KMS-11 (cell line): ENCODE measurements around the gene SPATA16.
"Not testable (repeated sequence)": the region's sequence is repeated elsewhere in the genome, so short reads cannot be mapped to it uniquely, and the experiment has no call there.

Source experiments
- H2AFZ ChIP-seq: fragments of 200-600 bp; sonication (generic); 2 replicates; pipeline ENCODE4 v1.6.1; 2016; ENCODE audit warnings: antibody characterized with exemption, mixed run types, low read depth
- H3K27ac ChIP-seq: fragments of 200-600 bp; sonication (generic); 2 replicates; pipeline ENCODE4 v1.6.1; 2016; ENCODE audit warnings: mild to moderate bottlenecking, mixed run types
- H3K27me3 ChIP-seq: fragments of 200-600 bp; sonication (generic); 2 replicates; pipeline ENCODE4 v1.6.1; 2017; ENCODE audit warnings: mild to moderate bottlenecking, low read depth, mixed run types, moderate library complexity; ENCODE audit not compliant: insufficient read depth
- H3K36me3 ChIP-seq: fragments of 200-600 bp; sonication (generic); 2 replicates; pipeline ENCODE4 v1.6.1; 2017; ENCODE audit warnings: mild to moderate bottlenecking, mixed run types; ENCODE audit not compliant: insufficient read depth
- H3K4me1 ChIP-seq: fragments of 200-600 bp; sonication (generic); 2 replicates; pipeline ENCODE4 v1.6.1; 2016; ENCODE audit warnings: mild to moderate bottlenecking, low read depth, mixed run types; ENCODE audit not compliant: poor library complexity, severe bottlenecking
- H3K4me2 ChIP-seq: fragments of 200-600 bp; sonication (generic); 2 replicates; pipeline ENCODE4 v1.7.0; 2016; ENCODE audit warnings: mild to moderate bottlenecking, mixed run types
- H3K4me3 ChIP-seq: fragments of 200-600 bp; sonication (generic); IDR thresholded peaks from 2 replicates; pipeline ENCODE4 v1.6.1; 2017; ENCODE audit warnings: low read depth, low read length, mixed read lengths; ENCODE audit not compliant: insufficient read depth
- H3K79me2 ChIP-seq: fragments of 200-600 bp; sonication (generic); 2 replicates; pipeline ENCODE4 v1.6.1; 2016; ENCODE audit warnings: low read depth, mixed run types; ENCODE audit not compliant: insufficient read depth
- H3K9ac ChIP-seq: fragments of 200-600 bp; sonication (generic); 2 replicates; pipeline ENCODE4 v1.6.1; 2016; ENCODE audit warnings: mild to moderate bottlenecking, mixed run types
- H4K20me1 ChIP-seq: fragments of 200-600 bp; sonication (generic); 2 replicates; pipeline ENCODE4 v1.6.1; 2016; ENCODE audit warnings: mild to moderate bottlenecking, mixed run types; ENCODE audit not compliant: insufficient read depth
- TF ChIP-seq, protein P1 (sequence below): fragments of 200-600 bp; sonication (generic); conservative IDR thresholded peaks from 2 replicates; pipeline ENCODE4 v1.6.1; 2017; ENCODE audit warnings: low read depth, mild to moderate bottlenecking, antibody characterized with exemption, low read length, moderate library complexity, mixed read lengths

The SPATA16 gene, protein sequence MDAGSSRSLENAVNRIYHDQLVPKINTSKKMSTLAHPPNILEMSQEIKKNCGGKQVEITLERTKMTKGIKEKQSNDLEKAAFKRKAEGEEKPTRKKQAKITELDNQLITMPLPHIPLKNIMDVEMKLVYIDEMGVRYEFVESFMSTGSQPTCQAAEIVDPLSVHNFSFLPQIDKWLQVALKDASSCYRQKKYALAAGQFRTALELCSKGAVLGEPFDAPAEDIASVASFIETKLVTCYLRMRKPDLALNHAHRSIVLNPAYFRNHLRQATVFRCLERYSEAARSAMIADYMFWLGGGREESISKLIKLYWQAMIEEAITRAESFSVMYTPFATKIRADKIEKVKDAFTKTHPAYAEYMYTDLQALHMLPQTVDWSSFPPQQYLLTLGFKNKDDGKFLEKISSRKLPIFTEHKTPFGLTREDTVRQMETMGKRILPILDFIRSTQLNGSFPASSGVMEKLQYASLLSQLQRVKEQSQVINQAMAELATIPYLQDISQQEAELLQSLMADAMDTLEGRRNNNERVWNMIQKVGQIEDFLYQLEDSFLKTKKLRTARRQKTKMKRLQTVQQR

GRCh38 chr3:173140986-173141385, at the start of gene SPATA16:
TSS of gene SPATA16 (minus strand) at chr3:173141235. CDS start at chr3:173117731, 23,504 bp downstream.
- no peaks in the 10 kb centered on the region for H3K27me3 ChIP-seq
- H3K36me3 ChIP-seq, result no peaks in the 10 kb centered on the region
- H3K4me1 ChIP-seq, result no peaks in the 10 kb centered on the region
- H3K79me2 ChIP-seq, result no peaks in the 10 kb centered on the region
- no peak within 1 kb of the TSS for H3K9ac ChIP-seq
- H2AFZ ChIP-seq, result no peak within 1 kb of the TSS
- H3K4me2 ChIP-seq, result no peak within 1 kb of the TSS
- no peaks in the 10 kb centered on the region for H4K20me1 ChIP-seq
- no peak within 1 kb of the TSS for H3K27ac ChIP-seq
- TF ChIP-seq, protein P1, sequence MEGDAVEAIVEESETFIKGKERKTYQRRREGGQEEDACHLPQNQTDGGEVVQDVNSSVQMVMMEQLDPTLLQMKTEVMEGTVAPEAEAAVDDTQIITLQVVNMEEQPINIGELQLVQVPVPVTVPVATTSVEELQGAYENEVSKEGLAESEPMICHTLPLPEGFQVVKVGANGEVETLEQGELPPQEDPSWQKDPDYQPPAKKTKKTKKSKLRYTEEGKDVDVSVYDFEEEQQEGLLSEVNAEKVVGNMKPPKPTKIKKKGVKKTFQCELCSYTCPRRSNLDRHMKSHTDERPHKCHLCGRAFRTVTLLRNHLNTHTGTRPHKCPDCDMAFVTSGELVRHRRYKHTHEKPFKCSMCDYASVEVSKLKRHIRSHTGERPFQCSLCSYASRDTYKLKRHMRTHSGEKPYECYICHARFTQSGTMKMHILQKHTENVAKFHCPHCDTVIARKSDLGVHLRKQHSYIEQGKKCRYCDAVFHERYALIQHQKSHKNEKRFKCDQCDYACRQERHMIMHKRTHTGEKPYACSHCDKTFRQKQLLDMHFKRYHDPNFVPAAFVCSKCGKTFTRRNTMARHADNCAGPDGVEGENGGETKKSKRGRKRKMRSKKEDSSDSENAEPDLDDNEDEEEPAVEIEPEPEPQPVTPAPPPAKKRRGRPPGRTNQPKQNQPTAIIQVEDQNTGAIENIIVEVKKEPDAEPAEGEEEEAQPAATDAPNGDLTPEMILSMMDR, result no peak
- H3K4me3 ChIP-seq, result no peak within 1 kb of the TSS

- H3K4me2 ChIP-seq, H3K4me3 ChIP-seq, H2AFZ ChIP-seq: not testable (repeated sequence)
Observed at GRCh38 chr3:173183022-173183421, 42.0 kb upstream of the SPATA16 start.

GRCh38 chr3:173173652-173174051, 32.6 kb upstream of the SPATA16 start:
- Histone ChIP-seq H3K27ac (no peak overlapping the region), H2AFZ (no peak overlapping the region), H3K9ac (no peak overlapping the region), H3K79me2 (no peaks in the 10 kb centered on the region), H3K4me3 (no peak overlapping the region), H3K36me3 (no peaks in the 10 kb centered on the region), H4K20me1 (no peaks in the 10 kb centered on the region), H3K27me3 (no peaks in the 10 kb centered on the region), H3K4me2 (no peak overlapping the region), H3K4me1 (no peaks in the 10 kb centered on the region)
- TF ChIP-seq, protein P1, result no peak

More at GRCh38 chr3:173183022-173183421, 42.0 kb upstream of the SPATA16 start:
- H3K27ac ChIP-seq, H3K9ac ChIP-seq, H4K20me1 ChIP-seq, H3K36me3 ChIP-seq, H3K79me2 ChIP-seq, H3K4me1 ChIP-seq, H3K27me3 ChIP-seq: not testable (repeated sequence)

DNA sequence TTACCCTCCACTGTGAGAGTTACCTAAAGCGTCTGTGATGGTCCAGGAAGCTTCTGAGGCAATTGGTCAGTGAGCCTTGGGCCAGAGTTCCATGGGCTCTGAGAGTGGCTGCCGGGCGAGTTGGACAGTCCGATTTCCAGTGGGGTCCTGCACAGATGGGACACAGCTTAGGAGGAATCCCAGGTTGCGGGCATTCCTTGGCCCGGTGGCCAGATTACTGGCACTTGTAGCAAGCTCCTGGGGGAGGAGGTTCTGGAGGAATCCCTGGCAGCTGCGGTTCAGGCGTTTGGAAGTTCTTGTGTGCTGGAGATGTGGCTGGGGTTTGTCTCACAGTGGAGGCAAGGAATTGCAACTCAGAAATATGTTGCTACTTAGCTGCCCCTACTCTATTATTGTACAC, 18.1 kb upstream of the SPATA16 start:
- H3K4me1 ChIP-seq, H2AFZ ChIP-seq: not testable (repeated sequence)

DNA sequence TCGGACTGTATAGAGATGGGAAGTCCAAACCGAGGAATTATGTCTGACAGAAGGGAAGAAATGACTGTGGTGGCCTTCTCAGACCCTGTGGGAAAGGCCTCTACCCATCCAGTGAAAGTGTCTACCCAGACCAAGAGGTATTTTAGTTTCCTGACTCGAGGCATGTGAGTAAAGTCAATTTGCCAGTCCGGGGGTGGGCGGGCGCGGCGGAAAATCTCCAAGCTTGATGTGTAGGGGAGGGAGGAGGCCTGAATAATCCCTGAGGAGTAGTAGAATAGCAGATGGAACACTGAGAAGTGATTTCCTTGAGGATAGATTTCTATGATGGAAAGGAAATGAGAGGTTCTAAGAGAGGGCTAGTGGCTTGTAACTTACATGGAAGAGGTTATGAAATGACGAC, 15.5 kb upstream of the SPATA16 start:
- H3K4me1 ChIP-seq, H3K4me2 ChIP-seq, H4K20me1 ChIP-seq, H3K79me2 ChIP-seq, H3K36me3 ChIP-seq, H3K9ac ChIP-seq, H2AFZ ChIP-seq, H3K27me3 ChIP-seq, H3K4me3 ChIP-seq, H3K27ac ChIP-seq: not testable (repeated sequence)

More for the DNA sequence above, 18.1 kb upstream of the SPATA16 start:
- not testable (repeated sequence) for H3K27ac ChIP-seq, H4K20me1 ChIP-seq, H3K27me3 ChIP-seq, H3K9ac ChIP-seq, H3K79me2 ChIP-seq, H3K4me3 ChIP-seq, H3K4me2 ChIP-seq, H3K36me3 ChIP-seq

DNA sequence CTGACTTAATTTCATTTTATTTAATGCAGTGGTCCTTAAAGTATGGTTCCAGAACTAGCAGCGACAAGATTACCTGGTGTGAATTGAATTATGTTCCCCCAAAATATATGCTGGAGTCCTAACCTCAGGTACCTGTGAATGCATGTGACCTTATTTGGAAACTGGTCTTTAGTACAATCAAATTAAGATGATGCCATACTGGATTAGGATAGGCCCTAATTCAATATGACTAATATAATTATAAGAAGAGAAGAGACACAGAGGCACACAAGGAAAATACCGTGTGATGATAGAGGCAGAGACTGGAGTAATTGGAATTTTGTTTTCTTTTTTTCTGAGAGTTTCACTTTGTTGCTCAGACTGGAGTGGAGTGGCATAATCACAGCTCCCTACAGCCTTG, 12.6 kb upstream of the SPATA16 start:
- Histone ChIP-seq H2AFZ (no peak overlapping the region), H3K4me3 (no peak overlapping the region), H3K36me3 (no peaks in the 10 kb centered on the region), H4K20me1 (no peaks in the 10 kb centered on the region), H3K4me2 (no peak overlapping the region), H3K4me1 (no peaks in the 10 kb centered on the region), H3K9ac (no peak overlapping the region), H3K79me2 (no peaks in the 10 kb centered on the region), H3K27me3 (no peaks in the 10 kb centered on the region), H3K27ac (no peak overlapping the region)
- TF ChIP-seq, protein P1, result no peak
